HG03025 (cell line): ENCODE measurements around the gene C9orf78.

Experiments
- ATAC-seq: cut with Tn5 transposase; IDR thresholded peaks from one replicate; pipeline ENCODE4 v1.9.1; 2021; ENCODE audit warnings: mild to moderate bottlenecking, moderate library complexity; ENCODE audit not compliant: unreplicated experiment, low FRiP score

The C9orf78 gene

DNA sequence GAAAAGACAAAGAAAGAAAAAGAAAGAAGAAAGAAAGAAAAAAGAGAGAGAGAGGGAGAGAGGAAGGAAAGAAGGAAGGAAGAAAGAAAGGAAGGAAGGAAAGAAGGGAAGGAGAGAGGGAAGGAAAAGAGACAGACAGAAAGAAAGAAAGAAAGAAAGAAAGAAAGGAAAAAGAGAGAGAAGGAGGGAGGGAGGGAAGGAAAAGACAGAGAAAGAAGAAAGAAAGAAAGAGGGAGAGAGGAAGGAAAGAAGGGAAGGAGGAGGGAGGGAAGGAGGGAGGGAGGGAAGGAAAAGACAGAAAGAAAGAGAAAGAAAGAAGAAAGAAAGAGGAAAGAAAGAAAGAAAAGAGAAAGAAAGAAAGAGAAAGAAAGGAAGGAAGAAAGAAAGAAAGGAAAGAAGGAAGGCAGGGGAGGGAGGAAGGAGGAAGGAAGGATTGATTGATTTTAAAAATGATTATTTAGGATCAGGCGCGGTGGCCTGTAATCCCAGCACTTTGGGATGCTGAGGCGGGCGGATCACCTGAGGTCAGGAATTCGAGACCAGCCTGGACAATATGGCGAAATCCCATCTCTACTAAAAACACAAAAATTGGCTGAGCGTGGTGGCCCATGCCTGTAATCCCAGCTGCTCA, 55.4 kb downstream of the C9orf78 start:
- ATAC-seq: no peak

DNA sequence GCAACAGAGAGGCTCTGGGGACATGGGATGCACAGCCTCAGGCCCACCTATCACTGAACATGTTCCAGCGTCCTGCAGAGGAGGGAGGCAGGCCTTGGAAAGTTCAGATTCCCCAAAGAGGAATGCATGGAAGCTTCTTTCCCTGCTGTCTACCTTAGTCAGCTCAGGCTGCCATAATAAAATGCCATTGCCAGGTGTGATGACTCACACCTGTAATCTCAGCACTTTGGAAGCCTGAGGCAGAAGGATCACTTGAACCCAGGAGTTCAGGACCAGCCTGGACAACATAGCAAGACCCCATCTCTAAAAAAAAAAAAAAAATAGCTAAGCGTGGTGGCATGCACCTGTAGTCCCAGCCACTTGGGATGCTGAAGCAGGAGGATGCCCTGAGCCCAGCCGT, 56.6 kb downstream of the C9orf78 start:
- no peak for ATAC-seq

- no peak for ATAC-seq
Measured at GRCh38 chr9:129777769-129778130, 57.3 kb downstream of the C9orf78 start.
